NCI-H2227 (cell line): Measurements from ENCODE around the gene RAPGEFL1.
A peak's percentile ranks its signal among the peaks of the same experiment; 100 is the strongest.
"Not testable (repeated sequence)": the region's sequence is repeated elsewhere in the genome, so short reads cannot be mapped to it uniquely, and the experiment has no call there.

ENCODE experiments used
- DNase-seq: peaks from one replicate; lab custom pipeline; 2025; ENCODE audit not compliant: unreplicated experiment; lab: John Stamatoyannopoulos, UW

RAPGEFL1 gene

GRCh38 chr17:40198576-40198975 is 21.3 kb downstream of the RAPGEFL1 start:
- no peak for DNase-seq

- no peak for DNase-seq
Measured at GRCh38 chr17:40203131-40203530, 25.9 kb downstream of the RAPGEFL1 start.

GRCh38 chr17:40206193-40206592 is 28.9 kb downstream of the RAPGEFL1 start:
- not testable (repeated sequence) for DNase-seq

GRCh38 chr17:40209404-40210093 is 32.3 kb downstream of the RAPGEFL1 start:
- DNase-seq: no peak

GRCh38 chr17:40213914-40214313 is 36.6 kb downstream of the RAPGEFL1 start:
- not testable (repeated sequence) for DNase-seq

GRCh38 chr17:40218006-40218739 is 40.9 kb downstream of the RAPGEFL1 start:
- DNase-seq: no peak

- DNase-seq: peak; percentile 99
Measured at GRCh38 chr17:40218740-40219593, 41.7 kb downstream of the RAPGEFL1 start, which contains the start of gene WIPF2. WIPF2 (plus strand) TSS chr17:40219304; CDS start chr17:40256460, 37,156 bp downstream.

GRCh38 chr17:40219594-40220338 is 42.5 kb downstream of the RAPGEFL1 start:
- DNase-seq: peak; percentile 89

GRCh38 chr17:40224718-40225550 is 47.7 kb downstream of the RAPGEFL1 start:
- DNase-seq: no peak

- not testable (repeated sequence) for DNase-seq
Measured at GRCh38 chr17:40229146-40229545, 51.9 kb downstream of the RAPGEFL1 start.

- no peak for DNase-seq
Measured at GRCh38 chr17:40230670-40231069, 53.4 kb downstream of the RAPGEFL1 start.

GRCh38 chr17:40231928-40232327 is 54.7 kb downstream of the RAPGEFL1 start:
- not testable (repeated sequence) for DNase-seq

- no peak for DNase-seq
Measured at GRCh38 chr17:40241252-40241834, 64.1 kb downstream of the RAPGEFL1 start.

GRCh38 chr17:40242774-40243173 is 65.5 kb downstream of the RAPGEFL1 start:
- DNase-seq: no peak

GRCh38 chr17:40243761-40244160 is 66.5 kb downstream of the RAPGEFL1 start:
- no peak for DNase-seq

GRCh38 chr17:40244255-40244654 is 67.0 kb downstream of the RAPGEFL1 start:
- DNase-seq: no peak
